Inferior parietal cortex (tissue), 1 donor: Measurements from ENCODE around the gene CCDC195.
"Not testable (repeated sequence)": the region's sequence is repeated elsewhere in the genome, so short reads cannot be mapped to it uniquely, and the experiment has no call there.

Experiments
- DNase-seq: peaks from one replicate; pipeline ENCODE4 v3.0.0-alpha.2; 2016; ENCODE audit errors: extremely low spot score

The CCDC195 gene

DNA sequence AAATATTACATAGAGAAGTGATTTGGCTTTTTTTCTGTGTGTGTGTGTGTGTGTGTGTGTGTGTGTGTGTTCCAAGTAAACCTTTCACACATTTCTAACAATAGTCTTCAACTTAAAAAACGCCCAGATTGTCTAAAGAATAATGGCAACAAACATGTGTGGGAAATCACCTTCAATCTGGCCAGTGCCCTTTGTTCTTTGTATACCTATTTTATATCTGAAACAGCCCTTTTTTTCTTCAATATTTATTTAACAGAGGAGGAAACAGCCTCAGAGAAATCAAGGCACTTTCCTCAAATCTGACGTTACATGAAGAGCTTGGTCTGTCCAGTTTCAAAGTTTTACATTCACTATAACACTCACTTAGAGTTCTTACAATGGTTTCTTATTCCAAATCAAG is 25.3 kb downstream of the CCDC195 start:
- no peak for DNase-seq

DNA sequence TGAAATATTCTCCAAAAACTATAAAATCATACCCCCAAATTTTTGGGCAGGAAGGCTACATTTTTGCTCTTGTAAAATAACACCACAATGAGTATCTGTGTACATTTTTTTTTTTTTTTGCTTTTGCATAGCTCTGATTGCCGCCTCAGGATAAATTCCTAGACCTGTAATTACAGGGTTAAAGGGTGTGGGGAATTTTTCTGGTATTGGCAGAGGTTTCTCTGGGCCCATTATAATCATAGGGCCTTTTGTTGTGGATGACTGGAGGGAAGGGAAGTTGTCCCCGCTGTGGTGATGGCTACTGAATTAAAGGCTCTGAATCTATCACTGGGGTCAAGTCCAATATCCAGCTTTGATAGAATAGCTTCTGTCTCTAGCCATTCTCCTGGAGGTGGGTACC is 26.6 kb downstream of the CCDC195 start:
- DNase-seq, result no peak

DNA sequence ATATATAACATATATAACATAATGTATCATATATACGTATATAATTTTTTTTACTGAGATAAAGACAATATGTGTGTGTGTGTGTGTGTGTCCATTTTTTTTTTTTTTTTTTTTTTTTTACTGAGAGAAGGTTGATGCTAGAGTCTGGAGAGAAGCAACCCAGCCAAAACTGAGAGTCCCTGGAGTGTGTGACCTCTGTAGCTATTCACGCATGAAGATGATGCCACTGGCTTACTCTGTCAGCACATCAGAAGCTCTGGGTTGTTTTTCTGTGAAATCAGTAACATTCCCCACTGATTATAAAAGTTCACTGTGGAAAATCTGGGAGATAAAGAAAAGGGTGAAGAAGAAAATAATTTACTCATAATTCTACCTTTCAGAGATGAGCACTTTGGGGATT is 27.2 kb downstream of the CCDC195 start:
- no peak for DNase-seq

DNA sequence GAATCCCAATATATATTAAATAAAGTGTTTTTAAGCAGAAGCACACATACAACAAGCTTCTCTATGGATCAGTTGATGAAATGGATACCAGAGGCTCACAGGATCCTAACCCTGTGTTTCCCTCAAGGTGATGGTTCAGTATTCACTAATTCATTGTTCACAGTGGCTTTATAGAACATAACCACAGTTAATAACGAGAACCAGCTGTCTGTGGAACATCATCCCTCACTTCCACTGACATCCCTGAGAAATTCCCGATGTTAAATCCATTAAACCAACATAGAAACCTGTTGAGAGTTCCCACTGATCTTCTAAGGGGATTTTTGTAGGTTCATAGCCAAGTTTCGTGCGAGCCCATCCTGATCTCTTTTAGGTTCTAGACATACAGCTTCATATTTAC is 29.0 kb downstream of the CCDC195 start:
- no peak for DNase-seq

DNA sequence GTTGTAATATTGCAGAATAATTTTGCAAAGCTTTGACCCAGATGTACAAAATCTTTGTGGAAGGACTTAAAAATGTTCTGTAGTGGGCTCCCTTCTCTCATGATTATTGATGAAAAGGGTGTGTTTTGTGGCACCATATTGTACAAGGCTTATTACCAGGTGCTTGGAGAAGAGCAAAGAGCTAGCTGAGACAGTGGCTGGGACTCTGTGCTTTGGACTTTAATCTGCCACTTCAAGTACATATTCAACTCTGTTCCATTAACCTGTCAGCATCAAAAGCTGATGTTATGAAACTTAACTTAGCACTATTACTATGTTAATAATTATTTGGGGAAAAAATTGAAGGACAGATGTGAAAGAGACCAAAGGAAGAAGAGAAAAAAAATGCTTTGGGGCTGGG is 31.0 kb downstream of the CCDC195 start:
- no peak for DNase-seq

DNA sequence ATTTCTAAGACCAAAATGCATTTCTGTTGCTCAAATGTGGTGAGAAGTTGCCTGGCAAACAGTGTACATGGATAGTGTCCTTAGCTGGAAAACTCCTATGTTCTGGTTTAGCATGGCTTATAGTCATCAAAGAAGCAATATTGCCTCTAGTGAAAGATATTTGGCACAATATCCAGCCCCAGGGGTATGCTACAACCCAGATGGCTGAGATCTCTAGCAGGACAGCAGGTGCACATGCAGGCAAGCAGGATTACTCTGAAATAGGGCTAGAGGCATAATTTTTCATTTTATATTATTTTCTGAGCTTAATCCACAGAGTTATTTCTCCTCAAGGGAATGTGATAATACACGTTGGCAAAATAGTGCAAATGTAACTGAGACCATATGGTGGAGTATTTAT is 34.0 kb downstream of the CCDC195 start:
- DNase-seq, result no peak

DNA sequence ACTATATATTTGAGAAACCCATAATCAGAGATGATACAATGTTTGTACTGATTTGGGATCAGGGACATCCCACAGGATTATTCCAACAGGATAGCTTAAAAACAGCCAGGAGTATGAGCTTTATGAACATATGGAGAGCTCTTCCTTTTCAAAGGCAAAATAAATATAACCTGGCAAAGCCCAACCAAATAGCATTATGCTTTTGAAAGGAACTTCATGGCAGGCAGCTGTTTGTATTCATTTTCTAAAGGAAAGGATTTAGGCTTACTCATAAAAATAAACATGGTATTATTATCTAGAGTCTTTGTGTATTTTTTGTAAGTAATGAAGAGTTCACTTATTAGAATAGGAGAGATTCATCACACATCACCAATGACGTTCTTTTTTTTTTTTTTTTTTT is 44.4 kb downstream of the CCDC195 start:
- DNase-seq, result no peak

DNA sequence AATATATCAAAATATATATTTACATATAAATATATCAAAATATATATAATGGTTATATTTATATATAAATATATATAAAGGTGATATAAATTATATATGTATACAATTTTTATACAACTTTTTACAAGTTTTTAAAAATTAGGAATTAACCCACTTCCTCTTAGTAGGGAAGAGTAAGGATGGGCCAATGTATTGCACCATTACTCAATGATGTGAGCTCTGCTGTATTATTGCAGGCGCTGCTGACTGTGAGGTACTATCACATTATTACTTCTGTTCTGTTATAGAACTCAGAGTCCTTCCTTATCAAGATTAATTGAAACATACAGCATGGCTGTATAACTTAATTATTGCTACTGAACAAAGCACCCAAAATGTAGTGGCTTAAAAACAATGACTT is 46.0 kb downstream of the CCDC195 start:
- DNase-seq, result no peak

DNA sequence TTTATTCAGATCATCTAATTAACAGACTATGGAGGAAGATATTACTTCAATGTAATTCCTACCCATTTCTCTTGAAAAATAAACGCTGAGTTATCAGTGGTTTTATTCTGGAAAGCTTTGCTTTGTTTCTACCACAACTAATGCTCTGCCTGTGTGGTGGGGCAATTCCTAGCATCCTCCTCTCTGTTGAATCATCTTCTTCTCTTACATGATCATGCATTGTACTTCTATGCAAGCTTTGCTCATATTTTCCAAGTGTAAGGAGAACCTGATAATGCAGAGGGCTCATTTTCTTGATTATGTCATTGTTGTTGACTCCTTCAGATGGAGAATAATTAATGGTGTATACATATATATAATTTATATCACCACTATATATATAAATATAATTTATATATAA is 46.7 kb downstream of the CCDC195 start:
- DNase-seq, result no peak

DNA sequence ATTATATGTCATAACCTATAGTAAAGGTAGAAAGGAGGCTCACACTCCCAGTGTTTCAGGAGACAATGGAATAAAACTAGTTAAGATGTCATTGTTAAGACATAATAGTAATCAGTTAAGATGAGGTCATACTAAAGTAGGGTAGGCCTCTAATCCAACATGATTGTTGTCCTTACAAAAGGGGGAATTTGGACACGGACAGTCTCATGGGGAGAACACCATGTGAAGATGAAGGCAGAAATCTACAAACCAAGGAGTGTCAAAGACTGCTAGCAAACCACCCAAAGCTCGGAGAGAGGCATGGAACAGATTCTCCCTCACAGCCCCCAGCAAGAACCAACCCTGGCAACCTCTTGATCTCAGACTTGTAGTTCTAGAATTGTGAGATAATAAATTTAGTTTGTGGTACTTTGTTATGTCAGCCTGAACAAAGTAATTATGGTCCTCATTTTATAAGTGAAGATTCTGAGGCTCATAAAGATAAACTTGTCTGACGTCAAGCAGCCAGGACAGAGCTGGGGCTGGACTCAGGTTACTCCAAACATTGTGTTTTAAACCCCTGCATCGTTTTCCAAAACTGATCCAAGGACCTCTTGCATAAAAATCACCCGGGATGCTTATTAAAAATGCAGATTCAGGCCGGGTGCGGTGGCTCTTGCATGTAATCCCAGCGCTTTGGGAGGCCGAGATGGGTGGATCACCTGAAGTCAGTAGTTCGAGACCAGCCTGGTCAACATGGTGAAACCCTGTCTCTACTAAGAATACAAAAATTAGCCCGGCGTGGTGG is 47.8 kb downstream of the CCDC195 start:
- no peak for DNase-seq

DNA sequence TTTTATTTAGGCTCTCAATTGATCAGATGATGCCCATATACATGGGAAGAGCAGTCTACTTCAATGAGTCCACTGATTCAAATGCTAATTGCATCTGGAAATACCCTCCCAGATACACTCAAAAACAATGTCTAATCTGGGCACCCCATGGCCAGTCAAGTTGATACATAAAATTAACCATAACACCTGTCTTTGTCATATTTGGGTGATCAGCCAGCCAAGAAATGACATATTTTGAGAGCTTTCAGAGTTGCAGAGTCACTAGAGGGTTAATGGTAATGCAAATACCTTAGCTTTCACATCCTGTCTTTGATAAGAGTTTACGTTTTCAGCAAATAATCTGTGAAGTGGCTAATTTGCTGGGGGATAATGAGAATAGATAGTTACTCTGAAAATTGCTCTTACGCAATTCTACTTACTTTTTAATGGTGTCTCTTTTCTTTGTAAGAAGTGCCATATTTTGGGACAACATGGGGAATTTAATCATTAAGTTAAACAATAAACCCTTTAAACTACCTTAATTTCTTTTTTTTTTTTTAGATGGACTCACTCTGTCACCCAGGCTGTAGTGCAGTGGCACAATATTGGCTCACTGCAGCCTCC is 49.1 kb downstream of the CCDC195 start:
- DNase-seq, result no peak

DNA sequence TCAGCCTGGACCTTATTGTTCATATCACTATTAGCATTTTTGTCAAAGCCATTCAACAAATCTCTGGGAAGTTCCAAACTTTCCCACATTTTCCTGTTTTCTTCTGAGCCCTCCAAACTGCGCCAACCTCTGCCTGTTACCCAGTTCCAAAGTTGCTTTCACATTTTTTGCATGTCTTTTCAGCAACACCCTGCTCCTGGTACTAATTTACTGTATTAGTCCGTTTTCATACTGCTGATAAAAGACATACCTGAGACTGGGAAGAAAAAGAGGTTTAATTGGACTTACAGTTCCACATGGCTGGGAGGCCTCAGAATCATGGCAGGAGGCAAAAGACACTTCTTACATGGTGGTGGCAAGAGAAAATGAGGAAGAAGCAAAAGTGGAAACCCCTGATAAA is 52.8 kb downstream of the CCDC195 start:
- DNase-seq, result not testable (repeated sequence)

DNA sequence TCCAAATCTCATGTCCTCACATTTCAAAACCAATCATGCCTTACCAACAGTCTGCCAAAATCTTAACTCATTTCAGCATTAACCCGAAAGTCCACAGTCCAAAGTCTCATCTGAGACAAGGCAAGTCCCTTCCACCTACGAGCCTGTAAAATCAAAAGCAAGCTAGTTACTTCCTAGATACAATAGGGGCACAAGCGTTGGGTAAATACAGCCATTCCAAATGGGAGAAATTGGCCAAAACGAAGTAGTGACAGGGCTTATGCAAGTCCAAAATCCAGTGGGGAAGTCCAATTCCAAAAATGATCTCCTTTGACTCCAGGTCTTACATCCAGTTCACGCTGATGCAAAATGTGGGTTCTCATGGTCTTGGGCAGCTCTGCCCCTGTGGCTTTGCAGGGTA is 54.5 kb downstream of the CCDC195 start:
- DNase-seq, result not testable (repeated sequence)

DNA sequence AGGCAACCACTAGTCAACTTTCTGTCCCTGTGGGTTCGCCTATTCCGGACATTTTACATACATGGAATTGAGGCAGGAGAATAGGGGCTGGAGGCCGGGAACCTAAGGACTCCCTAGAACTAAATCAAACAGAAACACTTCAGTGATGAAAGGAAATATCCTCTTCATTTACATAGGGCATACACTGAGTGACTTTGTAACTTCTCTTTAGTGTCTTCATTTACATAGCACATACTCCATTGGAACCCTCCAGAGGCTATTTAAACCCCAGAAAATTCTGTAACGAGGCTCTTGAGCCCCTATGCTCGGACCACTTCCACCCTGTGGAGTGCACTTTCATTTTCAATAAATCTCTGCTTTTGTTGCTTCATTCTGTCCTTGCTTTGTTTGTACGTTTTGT is 56.5 kb downstream of the CCDC195 start:
- no peak for DNase-seq

DNA sequence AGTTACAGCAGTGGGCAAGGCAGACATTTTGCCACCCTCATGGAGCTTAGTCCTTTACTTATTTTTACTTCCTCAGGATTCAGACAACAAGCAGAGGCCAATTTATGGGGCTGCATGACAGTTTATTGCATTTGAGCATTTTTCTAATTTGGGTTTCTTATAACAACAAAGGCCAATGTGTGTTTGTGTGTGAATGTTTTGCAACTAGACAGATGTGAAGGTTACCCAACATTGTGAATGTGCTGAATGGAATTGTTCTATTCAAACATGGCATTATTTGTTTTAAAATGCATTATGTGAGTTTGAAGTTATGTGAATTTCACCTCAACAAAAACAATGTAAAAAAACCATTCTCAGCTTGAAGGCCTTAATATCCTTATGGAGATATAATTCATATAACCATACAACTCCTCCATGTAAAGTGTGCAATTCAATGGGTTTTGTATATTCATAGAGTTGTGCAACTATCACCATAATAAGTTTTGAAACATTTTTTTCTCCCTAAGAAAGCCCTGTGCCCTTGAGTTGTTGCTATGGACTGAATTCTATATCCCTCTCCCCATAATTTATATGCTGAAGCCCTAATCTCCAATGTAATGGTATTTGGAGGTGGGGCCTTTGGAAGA is 57.3 kb downstream of the CCDC195 start:
- no peak for DNase-seq

DNA sequence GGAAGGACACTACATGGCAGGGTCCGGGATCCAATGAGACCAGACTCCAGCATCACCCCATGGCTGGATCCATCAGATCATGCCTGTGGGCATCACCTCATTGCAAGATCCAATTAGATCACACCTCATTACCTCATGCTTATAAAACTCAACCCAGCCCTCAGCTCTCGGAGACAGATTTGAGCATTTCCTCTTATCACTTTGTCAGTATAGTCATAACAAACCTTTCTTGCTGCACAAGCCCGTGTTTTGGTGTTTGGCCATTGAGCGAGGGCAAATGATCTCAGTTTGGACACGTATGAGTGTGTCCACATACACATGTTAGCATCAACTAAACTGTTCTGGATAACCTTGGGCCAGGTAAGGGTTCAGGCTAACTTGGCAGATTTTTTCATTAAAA is 58.8 kb downstream of the CCDC195 start:
- no peak for DNase-seq

DNA sequence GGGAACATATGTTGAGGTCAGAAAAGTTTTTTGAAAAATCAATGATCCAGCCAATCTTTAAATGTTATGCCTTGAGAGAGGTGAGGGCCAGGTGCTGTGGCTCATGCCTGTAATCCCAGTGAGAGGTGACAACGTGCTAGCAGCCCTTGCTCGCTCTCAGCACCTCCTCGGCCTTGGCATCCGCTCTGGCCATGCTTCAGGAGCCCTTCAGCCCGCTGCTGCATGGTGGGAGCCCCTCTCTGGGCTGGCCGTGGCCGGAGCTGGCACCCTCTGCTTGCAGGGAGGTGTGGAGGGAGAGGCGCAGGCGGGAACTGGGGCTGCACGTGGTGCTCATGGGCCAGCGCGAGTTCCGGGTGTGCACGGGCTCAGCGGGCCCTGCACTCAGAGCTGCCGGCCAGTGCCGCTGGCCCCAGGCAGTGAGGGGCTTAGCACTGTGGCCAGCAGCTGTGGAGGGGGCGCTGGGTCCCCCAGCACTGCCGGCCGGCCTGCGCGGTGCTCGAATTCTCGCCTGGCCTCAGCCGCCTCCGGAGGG is 61.1 kb downstream of the CCDC195 start:
- DNase-seq, result no peak
